ENCODE measurements around the gene CDH12. TPM values are rescaled to one million over a fixed set of nuclear protein-coding genes. Genes with fewer than 3 reads are reported as not detected.
"Not testable (repeated sequence)": the region's sequence is repeated elsewhere in the genome, so short reads cannot be mapped to it uniquely, and the experiment has no call there.

Gene CDH12
- total RNA-seq, 1 donor from 2014 or later = 38.4 TPM

GRCh38 chr5:21985799-21986198 is 867.3 kb downstream of the CDH12 start:
- not testable (repeated sequence) for DNase-seq

DNA sequence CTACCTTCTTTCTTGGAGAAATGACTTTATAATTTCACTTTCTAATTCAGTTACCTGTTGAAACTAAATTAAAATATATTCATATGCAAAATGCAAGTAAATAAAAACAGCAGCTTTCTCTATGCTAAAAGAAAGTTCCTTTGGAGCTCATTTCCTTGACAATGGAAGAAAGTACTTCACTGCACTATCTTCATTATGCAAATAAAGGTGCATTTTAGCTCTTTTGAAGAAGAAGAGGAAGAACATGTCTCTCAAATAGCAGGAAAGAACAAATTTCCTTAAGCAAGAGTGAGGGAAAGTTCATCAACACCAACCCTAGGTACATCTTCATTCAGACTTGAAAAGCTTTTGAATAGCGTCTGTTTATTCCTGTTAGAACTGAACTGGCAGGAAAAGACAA is 901.6 kb downstream of the CDH12 start:
- not testable (repeated sequence) for DNase-seq

DNA sequence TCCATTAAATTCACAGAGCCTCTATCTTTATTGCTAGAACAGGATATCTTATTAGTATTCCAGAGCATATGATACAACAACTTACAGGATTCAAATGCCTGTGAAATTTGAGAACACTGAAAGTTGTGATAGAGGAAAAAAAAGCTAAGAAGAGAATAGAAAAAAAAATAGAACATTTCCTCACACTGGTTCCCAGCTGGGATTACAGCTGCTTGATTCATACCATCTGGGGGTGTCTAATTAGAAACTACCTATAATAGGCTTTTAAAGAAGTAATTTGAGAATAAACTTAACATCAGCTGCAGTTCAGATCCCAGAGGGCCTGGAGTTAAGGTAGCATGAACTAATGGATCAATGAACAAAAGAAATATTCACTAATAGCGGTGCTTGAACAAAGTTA is 922.0 kb downstream of the CDH12 start:
- DNase-seq = no peak

DNA sequence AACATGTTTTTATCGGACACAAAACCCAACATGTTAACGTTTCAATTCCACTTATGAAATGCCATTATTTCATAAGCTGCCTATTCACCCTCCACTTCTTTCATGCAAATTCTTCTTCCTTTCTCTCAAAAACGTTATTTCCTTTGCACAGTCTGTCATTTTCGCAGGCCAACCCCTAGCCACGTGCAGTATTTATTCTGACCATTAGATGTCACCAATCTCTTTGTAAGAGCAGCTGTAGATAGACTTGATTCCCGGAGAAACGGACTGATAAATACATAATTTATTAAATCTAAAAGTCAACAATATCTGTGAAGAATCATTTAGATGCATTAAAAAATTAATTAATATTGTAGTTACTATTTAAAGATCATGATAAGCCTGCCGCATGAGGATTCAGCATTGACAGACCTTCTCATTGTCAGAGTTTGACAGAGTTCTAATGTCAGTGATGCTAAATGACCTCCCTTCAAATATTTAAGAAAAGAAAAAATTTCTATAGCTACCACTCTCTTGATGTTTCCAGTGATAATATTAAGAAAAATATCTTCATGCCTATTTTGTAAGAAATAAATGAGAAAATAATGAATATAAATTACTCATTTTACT is 933.6 kb downstream of the CDH12 start:
- DNase-seq = no peak

GRCh38 chr5:21918451-21918850 is 934.7 kb downstream of the CDH12 start:
- DNase-seq = no peak

GRCh38 chr5:21910731-21911130 is 942.4 kb downstream of the CDH12 start:
- DNase-seq = no peak

GRCh38 chr5:21895766-21896350 is 957.3 kb downstream of the CDH12 start:
- no peak for DNase-seq

DNA sequence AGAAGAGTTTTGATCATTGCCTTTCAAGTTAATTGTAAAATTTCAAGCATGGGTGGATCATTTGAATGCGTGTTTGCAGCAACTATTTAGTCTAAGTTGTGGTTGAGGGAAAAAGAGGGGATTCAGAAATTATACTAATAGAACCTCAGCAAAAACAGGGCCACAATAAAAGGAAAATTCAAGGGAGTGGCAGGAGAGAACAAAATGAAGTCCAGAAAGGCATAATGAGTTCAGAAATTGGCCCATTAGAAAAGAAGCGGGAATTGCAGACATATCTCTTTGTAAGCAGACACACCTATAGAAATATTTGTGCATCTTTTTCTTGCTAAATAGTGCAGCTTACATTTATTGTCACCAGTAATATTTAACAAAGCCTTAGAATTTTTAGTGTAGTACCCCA is 960.0 kb downstream of the CDH12 start:
- DNase-seq = no peak

- no peak for DNase-seq
These were observed 963.6 kb downstream of the CDH12 start for GRCh38 chr5:21889581-21889980.

GRCh38 chr5:21882074-21882745 is 970.9 kb downstream of the CDH12 start:
- DNase-seq = no peak

DNA sequence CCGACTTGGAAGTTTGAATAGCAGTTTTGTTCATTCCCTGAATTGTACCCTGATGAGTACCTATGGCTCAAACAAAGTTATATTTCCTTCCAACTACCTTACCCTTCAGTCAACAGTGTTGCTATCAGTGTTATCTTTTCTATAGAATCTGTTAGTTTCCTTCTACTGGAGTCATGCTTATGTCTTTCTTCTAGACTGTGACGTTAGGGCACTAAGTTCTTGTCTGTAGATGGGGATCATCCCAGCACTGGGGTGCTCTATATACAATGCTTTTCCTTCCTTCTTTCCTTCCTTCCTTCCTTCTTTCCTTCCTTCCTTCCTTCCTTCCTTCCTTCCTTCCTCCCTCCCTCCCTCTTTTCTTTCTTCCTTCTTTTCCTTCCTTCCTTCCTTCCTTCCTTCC is 973.0 kb downstream of the CDH12 start:
- no peak for DNase-seq

GRCh38 chr5:21862986-21863385 is 990.2 kb downstream of the CDH12 start:
- no peak for DNase-seq

GRCh38 chr5:21858441-21858840 is 994.7 kb downstream of the CDH12 start:
- DNase-seq = no peak

DNA sequence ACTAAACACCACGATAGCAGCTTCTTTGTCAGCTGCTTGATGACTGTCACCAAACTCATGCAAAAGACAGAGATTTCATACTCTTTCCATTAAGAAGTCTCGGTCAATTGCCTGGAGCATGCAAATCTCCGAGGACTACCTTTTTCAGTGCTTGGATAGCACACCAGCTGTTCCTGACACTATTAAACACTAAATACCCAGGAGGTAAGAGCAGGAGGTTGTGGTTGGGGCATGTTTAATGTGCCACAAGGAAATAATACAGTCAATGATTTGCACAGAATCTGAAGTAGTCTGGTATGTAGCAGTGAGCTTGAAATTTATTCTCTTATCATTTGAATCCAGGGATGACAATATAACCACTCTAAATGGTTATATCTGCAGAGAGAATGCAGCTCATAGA is 996.2 kb downstream of the CDH12 start:
- DNase-seq = no peak

DNA sequence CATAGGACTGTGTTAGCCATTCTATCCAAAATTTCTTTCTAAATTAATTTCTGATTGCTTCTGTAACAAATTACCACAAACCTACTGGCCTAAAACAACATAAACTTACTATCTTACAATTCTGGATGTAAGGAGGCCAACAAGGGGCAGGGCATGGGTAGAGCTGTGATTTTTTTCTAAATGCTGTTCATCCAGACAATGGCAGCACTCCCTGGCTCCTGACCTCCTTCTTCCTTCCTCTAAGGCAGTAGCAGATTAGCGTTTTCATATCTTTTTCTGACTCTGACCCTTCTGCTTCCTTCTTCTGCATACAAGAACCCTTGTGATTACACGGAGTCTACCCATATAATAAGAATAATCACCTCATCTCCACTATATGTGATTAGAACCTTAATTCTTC is 1005.8 kb downstream of the CDH12 start:
- DNase-seq = no peak

- no peak for DNase-seq
These were observed 1008.2 kb downstream of the CDH12 start for GRCh38 chr5:21844960-21845359.

DNA sequence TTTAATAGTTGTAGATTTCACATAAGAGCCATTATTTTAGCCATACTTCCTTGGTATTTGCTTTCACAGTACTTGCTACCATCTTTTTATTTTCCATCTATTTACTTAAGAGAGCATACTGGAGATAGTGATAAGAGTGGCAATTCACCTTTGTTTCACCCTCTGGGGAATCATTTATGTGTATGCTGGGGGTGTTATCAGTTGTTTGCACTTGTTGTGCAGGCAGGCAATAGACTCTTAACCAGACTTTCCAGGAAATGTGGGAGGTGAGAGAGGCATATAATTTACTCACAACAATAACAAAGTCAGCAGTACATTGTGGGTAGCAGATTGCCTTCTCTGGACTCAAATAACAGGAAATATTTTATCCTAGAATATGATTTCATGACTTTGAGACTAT is 1018.3 kb downstream of the CDH12 start:
- no peak for DNase-seq

GRCh38 chr5:21831145-21831787 is 1021.9 kb downstream of the CDH12 start:
- DNase-seq = no peak

DNA sequence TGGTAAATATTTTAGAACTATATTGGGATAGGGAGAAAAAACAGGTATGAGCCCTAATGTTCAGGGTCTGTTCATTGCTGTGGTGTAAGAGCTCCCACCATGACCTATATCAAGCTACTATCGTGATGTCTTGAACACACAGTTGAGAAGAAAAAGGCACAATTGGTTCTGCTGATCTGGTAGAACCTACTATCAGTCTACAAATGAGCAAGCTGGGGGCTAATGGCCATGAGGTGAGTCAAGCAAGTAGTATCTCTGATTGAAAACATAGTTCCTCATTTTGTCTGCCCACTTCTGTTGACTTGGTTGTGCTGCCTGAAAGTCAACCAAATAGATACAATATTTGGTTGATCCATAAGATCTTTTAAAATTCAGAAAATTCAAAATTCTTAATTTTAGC is 1026.3 kb downstream of the CDH12 start:
- DNase-seq = no peak

GRCh38 chr5:21823588-21823987 is 1029.6 kb downstream of the CDH12 start:
- DNase-seq = no peak

GRCh38 chr5:21823076-21823574 is 1030.0 kb downstream of the CDH12 start:
- DNase-seq = no peak

- DNase-seq = no peak
These were observed 1032.6 kb downstream of the CDH12 start for GRCh38 chr5:21820527-21820926.

DNA sequence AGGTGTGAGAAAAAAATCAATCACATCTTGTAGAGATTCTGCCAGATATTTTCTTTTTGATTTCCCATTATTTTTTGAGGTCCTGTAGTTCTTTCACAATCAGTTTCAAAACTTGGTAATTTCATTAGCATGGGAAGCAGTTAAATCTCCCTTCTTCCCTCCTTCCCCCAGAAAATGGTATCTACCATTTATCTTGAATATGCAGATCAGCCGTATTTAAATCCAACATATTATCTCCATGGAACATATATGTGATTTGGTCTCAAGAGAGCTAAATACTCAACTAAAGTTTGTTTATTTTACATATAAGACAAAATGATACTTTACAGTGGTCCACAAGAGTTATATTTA is 1034.8 kb downstream of the CDH12 start:
- DNase-seq = no peak

Data from occipital lobe (tissue), 2 donors.